Loucy (cell line): ENCODE results near the gene ABCC9.

Experiments used
- H2AFZ ChIP-seq: fragments of 200-600 bp; sonication (generic); 2 replicates; pipeline ENCODE4 v1.6.0; 2016; ENCODE audit warnings: antibody characterized with exemption, mild to moderate bottlenecking, low read length, moderate library complexity
- H3F3A ChIP-seq: fragments of 200-600 bp; 2 replicates; pipeline ENCODE4 v1.6.0; 2016; ENCODE audit warnings: antibody characterized with exemption, low read depth, mild to moderate bottlenecking
- H3K27me3 ChIP-seq: fragments of 200-600 bp; sonication (generic); 2 replicates; pipeline ENCODE4 v1.6.1; 2014; ENCODE audit warnings: low read length, mild to moderate bottlenecking; ENCODE audit not compliant: insufficient read depth, poor library complexity, severe bottlenecking
- H3K36me3 ChIP-seq: fragments of 200-600 bp; sonication (generic); 2 replicates; pipeline ENCODE4 v1.6.1; 2016; ENCODE audit warnings: low read length; ENCODE audit not compliant: insufficient read depth
- H3K4me1 ChIP-seq: fragments of 200-600 bp; sonication (generic); 2 replicates; pipeline ENCODE4 v1.5.1; 2014; ENCODE audit warnings: low read length, mild to moderate bottlenecking; ENCODE audit not compliant: insufficient read depth, poor library complexity, severe bottlenecking
- H3K4me2 ChIP-seq: fragments of 200-600 bp; sonication (generic); 2 replicates; pipeline ENCODE4 v1.6.0; 2014; ENCODE audit warnings: antibody characterized with exemption, low read length, low read depth, mild to moderate bottlenecking; ENCODE audit not compliant: poor library complexity, severe bottlenecking
- H3K4me3 ChIP-seq: fragments of 200-600 bp; sonication (generic); 2 replicates; pipeline ENCODE4 v1.5.1; 2014; ENCODE audit warnings: low read length, mild to moderate bottlenecking, mixed read lengths; ENCODE audit not compliant: poor library complexity, severe bottlenecking
- H3K79me2 ChIP-seq: fragments of 200-600 bp; sonication (generic); 2 replicates; pipeline ENCODE4 v1.6.1; 2014; ENCODE audit warnings: low read length; ENCODE audit not compliant: insufficient read depth
- H3K9ac ChIP-seq: fragments of 200-600 bp; sonication (generic); 2 replicates; pipeline ENCODE4 v1.6.0; 2014; ENCODE audit warnings: mild to moderate bottlenecking, low read depth, low read length, moderate library complexity; ENCODE audit not compliant: poor library complexity, severe bottlenecking
- H3K9me2 ChIP-seq: fragments of 200-600 bp; sonication (generic); replicated peaks from 2 replicates; pipeline ENCODE4 v1.6.1; 2016; ENCODE audit warnings: low read depth, low read length, mixed read lengths
- H3K9me3 ChIP-seq: fragments of 200-600 bp; sonication (generic); 2 replicates; pipeline ENCODE4 v1.6.1; 2014; ENCODE audit warnings: mild to moderate bottlenecking, antibody characterized with exemption, low read length, low read depth; ENCODE audit not compliant: insufficient read depth
- H4K20me1 ChIP-seq: fragments of 200-600 bp; sonication (generic); 2 replicates; pipeline ENCODE4 v1.6.0; 2014; ENCODE audit warnings: antibody characterized with exemption, low read length, mild to moderate bottlenecking; ENCODE audit not compliant: insufficient read depth, poor library complexity, severe bottlenecking
- CTCF ChIP-seq: fragments of 200-600 bp; sonication (generic); conservative IDR thresholded peaks from 2 replicates; pipeline ENCODE4 v1.5.1; 2014; ENCODE audit warnings: mild to moderate bottlenecking, antibody characterized with exemption, low read length
- EZH2phosphoT487 ChIP-seq: fragments of 200-600 bp; IDR thresholded peaks from 2 replicates; pipeline ENCODE4 v1.6.1; 2018; ENCODE audit warnings: antibody characterized with exemption, mild to moderate bottlenecking, moderate library complexity, borderline replicate concordance

The ABCC9 gene

GRCh38 chr12:21911832-21912231 lies 29.4 kb downstream of the ABCC9 start:
- no peaks in the 10 kb centered on the region for H3K79me2 ChIP-seq

GRCh38 chr12:21910657-21911056 lies 30.6 kb downstream of the ABCC9 start:
- no peaks in the 10 kb centered on the region for H3K4me1 ChIP-seq
- H3K27me3 ChIP-seq, result no peaks in the 10 kb centered on the region
- no peaks in the 10 kb centered on the region for H4K20me1 ChIP-seq
- H3K4me2 ChIP-seq, result no peak overlapping the region
- H3K79me2 ChIP-seq, result no peaks in the 10 kb centered on the region
- no peak for TF ChIP-seq EZH2phosphoT487
- no peak for TF ChIP-seq CTCF
- no peak overlapping the region for H2AFZ ChIP-seq
- no peak overlapping the region for H3K9ac ChIP-seq
- H3K9me2 ChIP-seq, result no peaks in the 10 kb centered on the region
- H3K36me3 ChIP-seq, result no peaks in the 10 kb centered on the region
- H3K4me3 ChIP-seq, result no peak overlapping the region
- no peaks in the 10 kb centered on the region for H3K9me3 ChIP-seq
- no peaks in the 10 kb centered on the region for H3F3A ChIP-seq

More at GRCh38 chr12:21911832-21912231, 29.4 kb downstream of the ABCC9 start:
- no peak for TF ChIP-seq CTCF
- H2AFZ ChIP-seq, result no peak overlapping the region
- H3K9me2 ChIP-seq, result no peaks in the 10 kb centered on the region
- H3F3A ChIP-seq, result no peaks in the 10 kb centered on the region
- H3K9me3 ChIP-seq, result no peaks in the 10 kb centered on the region
- no peaks in the 10 kb centered on the region for H3K27me3 ChIP-seq
- H3K4me2 ChIP-seq, result no peak overlapping the region
- H3K4me3 ChIP-seq, result no peak overlapping the region
- no peaks in the 10 kb centered on the region for H3K36me3 ChIP-seq
- H4K20me1 ChIP-seq, result no peaks in the 10 kb centered on the region
- no peak overlapping the region for H3K9ac ChIP-seq
- H3K4me1 ChIP-seq, result no peaks in the 10 kb centered on the region

- Histone ChIP-seq H3F3A (no peaks in the 10 kb centered on the region), H3K4me1 (no peaks in the 10 kb centered on the region), H3K27me3 (no peaks in the 10 kb centered on the region), H3K9me2 (no peaks in the 10 kb centered on the region), H3K4me3 (no peak overlapping the region), H3K9me3 (no peaks in the 10 kb centered on the region), H3K36me3 (no peaks in the 10 kb centered on the region), H4K20me1 (no peaks in the 10 kb centered on the region), H3K9ac (no peak overlapping the region), H3K4me2 (no peak overlapping the region), H3K79me2 (no peaks in the 10 kb centered on the region), H2AFZ (no peak overlapping the region)
- TF ChIP-seq CTCF (no peak), EZH2phosphoT487 (no peak)
Observed at GRCh38 chr12:21907948-21908837, 33.0 kb downstream of the ABCC9 start.
